ENCODE data around the gene PRSS37.

DNA sequence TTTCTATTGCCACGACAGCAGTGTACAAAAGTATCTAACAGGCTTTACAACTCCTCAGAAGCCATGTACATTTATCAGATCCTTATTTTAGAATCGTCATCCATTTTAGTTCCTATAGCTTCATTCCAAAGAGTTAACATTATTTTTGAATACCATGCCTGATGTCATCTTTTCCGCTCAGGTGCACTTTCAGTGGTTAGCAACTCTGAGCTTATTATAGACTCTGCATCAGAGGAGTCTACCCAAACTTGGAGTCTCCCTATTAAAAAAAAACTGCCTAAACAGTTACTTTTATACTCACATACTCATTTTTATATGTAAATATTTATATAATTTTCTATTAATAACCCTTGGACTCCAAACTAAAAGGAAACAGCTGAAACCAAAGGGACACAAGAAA lies 31.6 kb upstream of the PRSS37 start:
- TF ChIP-seq, protein P1, sequence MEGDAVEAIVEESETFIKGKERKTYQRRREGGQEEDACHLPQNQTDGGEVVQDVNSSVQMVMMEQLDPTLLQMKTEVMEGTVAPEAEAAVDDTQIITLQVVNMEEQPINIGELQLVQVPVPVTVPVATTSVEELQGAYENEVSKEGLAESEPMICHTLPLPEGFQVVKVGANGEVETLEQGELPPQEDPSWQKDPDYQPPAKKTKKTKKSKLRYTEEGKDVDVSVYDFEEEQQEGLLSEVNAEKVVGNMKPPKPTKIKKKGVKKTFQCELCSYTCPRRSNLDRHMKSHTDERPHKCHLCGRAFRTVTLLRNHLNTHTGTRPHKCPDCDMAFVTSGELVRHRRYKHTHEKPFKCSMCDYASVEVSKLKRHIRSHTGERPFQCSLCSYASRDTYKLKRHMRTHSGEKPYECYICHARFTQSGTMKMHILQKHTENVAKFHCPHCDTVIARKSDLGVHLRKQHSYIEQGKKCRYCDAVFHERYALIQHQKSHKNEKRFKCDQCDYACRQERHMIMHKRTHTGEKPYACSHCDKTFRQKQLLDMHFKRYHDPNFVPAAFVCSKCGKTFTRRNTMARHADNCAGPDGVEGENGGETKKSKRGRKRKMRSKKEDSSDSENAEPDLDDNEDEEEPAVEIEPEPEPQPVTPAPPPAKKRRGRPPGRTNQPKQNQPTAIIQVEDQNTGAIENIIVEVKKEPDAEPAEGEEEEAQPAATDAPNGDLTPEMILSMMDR (IDR thresholded peaks at IDR 0.05): no peak
- TF ChIP-seq POLR2A (IDR thresholded peaks at IDR 0.05): no peak

Measured in body of pancreas (tissue), 4 donors.